DMS53 treated with DMSO at 0.1 percent for 48 hours (cell line): ENCODE results near the gene IFITM10.

Experiments
- DNase-seq: peaks from one replicate; lab custom pipeline; 2025; ENCODE audit not compliant: unreplicated experiment; lab: John Stamatoyannopoulos, UW

The IFITM10 gene

GRCh38 chr11:1750481-1750839 lies at the start of gene IFITM10:
IFITM10 (minus strand) TSS chr11:1750595; CDS start chr11:1750442, 153 bp downstream.
- DNase-seq, result no peak

DNA sequence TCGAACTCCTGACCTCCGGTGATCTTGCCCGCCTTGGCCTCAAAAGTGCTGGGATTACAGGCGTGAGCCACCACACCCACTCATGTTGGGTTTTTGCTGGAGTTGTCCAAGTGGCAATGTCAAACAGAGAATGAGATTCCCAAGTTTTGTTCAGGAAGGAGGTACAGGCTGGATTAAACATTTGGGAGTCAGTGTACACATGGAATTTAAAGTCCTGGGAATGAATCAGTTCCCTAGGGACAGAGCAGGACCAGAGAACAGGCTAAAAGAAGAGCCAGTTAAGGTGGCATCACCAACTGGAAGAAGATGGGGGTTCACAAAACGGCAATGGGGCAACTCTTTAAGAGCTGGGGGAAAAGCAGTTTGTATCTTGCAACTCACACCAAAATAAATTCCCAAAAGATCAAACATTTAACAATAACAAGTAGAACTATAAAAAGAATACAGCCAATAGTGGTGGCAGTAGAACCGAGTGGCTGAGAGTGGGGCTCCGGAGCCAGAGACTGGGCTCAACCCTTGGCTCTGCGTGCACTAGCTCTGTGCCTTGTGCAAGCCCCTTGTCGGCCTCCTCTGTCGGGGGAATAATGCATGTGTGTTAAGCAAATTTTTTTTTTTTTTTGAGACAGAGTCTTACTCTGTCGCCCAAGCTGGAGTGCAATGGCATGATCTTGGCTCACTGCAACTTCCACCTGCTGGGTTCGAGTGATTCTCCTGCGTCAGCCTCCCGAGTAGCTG lies 47.2 kb upstream of the IFITM10 start:
- DNase-seq, result no peak

- no peak for DNase-seq
Measured at GRCh38 chr11:1796413-1797011, 46.1 kb upstream of the IFITM10 start.

DNA sequence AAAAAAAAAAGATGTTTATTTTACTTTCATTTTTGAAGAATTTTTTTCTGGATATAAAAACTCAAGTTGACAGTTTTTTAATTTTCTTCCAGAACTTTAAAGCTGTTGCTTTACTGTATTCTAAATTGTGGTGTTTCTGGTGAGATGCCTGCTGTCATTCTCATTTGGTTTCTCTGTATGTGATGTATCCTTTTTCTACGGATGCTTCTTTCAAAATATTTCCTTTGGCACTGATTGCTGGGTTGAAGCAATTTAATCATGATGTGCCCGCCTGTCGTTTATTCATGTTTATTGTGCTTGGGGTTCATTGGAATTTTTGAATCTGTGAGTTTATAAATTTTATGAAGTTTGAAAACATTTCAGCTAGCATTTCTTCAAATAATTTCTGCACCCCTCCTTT lies 42.7 kb upstream of the IFITM10 start:
- DNase-seq, result no peak

DNA sequence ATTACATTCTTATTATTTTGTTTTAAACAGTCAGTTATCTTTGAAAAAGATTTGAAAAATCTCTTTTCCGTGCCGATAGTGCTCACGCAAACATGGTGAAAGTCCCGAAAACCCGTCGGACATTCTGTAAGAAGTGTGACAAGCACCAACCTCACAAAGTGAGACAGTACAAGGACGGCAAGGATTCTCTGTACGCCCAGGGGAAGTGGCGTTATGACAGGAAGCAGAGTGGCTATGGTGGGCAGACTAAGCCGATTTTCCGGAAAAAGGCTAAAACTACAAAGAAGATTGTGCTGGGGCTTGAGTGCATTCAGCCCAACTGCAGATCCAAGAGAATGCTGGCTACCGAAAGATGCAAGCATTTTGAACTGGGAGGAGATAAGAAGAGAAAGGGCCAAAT lies 42.1 kb upstream of the IFITM10 start:
- DNase-seq, result no peak

DNA sequence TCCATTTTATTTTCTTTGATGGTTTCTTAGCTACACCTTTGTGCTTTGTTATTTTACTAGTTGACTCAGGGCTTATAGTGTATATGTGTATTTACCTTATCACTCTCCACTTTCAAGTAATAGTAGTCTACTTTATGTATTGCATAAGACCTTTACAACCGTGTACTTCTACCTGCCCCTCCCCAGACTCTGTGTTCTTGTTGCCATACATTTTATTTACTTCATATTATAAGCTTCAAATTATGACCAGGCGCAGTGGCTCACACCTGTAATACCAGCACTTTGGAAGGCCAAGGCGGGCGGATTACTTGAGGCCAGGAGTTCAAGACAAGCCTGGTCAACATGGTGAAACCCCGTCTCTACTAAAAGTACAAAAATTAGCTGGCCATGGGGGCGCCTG lies 41.5 kb upstream of the IFITM10 start:
- no peak for DNase-seq

- no peak for DNase-seq
Measured at GRCh38 chr11:1786466-1786865, 36.1 kb upstream of the IFITM10 start.

DNA sequence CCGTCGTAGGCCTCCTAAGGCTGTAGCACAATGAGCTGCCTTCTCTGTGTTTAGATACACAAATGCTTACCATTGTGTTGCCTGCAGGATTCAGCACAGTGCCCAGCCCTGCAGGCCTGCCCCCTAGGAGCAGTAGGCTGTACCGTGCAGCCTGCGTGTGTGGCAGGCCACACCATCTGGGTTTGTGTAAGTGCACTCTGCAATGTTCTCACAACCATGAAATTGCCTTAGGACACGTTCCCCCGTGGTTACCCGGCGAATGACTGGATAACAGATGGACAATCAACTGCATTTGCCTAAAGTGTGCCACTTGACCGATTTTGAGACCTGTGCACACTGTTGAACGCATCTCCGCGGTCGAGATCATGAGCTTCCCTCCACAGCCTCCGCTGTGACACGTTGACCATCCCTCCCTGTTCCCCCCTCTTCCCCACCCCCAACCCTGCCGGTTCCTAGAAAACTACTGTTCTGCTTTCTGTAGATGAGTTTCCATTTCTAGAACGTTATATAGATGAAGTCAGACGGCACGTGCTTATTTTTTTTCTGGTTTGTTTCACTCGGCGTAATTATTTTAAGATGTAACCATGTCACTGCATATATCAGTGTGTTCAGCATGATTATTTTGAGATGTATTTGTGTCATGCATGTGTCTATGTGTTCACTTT lies 35.5 kb upstream of the IFITM10 start:
- no peak for DNase-seq

DNA sequence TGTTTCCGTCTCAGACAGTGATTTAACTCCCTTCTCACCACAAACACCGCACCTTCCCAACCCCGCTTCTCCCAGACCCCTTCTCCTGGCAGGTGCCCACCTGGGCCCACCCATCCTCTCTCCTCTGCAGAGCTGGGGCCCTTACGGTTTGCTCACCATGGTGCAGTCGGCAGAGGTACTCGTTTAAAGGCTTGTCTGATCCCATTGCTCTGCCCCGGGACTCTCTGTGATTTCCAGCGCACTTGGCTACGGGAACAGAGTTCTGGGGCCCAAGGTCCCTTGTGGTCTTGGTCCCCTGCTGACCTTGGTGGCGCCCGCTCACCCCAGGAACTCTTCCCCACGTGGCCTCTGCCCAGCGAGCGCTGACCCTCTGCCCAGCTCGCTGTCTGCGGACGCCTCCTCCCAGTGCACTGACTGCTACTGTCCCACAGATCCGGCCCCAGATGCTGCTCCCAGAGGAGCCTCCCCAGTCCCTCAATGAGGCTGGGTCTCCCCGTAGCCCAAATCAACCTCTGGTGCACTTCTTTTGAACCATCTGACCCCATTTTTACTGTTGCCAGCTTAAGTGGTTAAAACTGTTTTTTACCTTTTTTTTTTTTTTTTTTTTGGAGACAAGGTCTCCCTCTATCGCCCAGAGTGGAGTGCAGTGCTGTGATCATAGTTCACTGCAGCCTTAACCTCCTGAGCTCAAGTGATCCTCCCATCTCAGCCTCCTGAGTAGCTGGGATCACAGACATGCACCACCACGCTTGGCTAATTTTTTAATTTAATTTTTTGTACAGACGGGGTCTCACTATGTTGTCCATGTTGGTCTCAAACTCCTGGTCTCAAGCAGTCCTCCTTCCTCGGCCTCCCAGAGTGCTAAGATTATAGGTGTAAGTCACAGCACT lies 34.6 kb upstream of the IFITM10 start:
- DNase-seq, result no peak

DNA sequence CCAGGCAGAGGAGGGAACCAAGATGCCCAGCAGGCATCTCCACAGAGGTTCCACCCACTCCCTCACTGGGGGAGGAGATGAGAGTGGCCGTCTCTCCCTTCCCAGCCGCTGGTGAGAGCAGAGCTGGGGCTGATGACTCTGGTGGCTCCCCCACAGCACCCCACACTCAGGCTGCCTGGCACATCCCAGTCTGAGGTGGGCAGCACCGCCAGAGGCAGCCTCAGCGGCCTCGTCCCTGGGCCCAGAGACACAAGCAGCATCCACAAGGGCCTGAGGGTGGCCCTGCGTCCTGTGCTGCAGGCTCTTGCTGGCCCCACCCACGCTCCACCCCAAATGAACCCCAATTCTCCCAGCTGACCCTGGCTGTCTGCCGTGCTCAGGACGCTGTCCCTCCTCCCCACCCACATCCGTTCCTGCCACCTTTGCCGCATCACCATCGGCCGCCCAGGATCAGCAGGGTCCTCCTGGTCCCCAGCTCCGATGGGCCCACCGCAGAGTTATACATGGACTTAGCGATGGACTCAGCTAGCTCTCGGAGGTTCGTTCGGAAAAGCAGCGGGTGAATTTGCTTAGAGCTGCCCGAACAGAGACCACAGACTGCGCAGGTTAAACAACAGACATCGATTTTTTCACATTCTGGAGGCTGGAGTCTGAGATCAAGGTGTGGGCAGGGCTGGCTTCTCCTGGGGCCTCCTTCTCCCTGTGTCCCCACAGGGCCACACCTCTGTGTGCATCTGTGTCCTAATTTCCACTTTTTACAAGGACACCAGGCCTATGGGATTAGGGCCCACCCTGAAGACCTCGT lies 33.5 kb upstream of the IFITM10 start:
- no peak for DNase-seq

DNA sequence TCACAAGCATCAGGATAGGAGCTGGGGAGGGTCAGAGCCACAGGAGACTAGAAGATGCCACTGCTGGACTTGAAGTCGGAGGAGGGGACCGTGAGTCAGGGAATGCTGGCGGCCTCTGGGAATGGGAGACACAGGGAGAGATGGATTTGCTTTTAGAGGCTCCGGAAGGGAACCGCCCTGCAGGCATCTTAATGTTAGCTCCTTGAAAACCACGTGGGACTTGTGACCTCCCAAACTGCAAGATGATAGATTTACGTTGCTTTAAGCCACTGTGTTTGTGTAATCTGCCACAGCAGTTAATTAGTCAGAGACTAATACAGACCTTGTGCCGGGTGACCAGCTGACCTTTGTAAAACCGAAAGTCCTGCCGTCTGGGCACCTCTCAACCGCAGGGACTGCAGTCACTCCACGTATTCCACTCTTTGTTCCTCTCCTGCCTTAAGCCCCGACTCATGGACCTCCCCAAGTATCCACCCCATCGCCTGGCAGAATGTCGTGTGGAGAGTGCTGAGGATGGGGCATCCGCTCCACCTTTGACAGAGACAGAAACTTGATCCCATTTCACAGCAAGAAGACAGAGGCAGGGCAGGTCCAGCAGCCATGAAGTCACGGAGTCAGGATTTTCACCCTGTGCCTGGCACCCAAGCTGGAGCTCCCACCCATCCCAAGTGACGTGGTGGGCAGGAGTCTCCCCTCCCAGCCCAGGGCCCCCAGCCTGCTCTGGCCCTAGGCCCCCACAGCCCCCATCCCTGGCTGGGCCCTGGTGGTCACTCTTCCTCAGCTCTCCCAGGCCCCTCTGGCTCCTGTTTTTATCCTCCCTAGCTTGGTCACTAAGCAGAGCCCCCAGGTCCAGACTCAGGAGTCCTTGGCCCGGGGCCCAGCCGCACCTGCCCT lies 32.7 kb upstream of the IFITM10 start:
- no peak for DNase-seq

DNA sequence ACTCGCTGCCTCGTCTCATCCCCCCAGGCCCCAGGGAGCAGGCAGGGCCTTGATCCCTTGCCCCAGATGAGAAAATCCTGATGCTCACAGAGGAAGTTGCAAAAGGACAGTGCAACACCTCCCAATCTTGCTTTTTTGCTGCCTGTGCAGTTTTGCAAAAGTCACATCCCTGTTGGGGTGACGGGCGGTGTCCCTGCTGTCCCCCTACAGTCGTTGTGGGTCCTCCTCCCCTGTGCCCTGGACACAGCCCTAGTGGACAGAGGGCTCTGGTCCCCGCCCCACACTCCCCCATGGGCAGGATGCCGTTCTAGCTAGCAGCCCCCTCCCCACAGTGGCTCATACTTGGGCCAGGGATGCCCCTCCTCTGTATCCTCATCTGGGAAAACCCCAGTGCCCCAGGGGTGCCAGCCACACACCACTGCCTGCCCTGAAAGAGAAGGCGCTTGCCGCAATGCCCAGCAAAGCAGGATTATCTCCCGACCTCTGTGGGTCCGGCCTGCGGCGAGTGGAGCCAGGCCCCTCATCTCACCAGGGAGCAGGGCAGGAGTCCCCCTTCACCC lies 31.7 kb upstream of the IFITM10 start:
- DNase-seq, result no peak

GRCh38 chr11:1781593-1781975 lies 31.2 kb upstream of the IFITM10 start:
- DNase-seq, result no peak

DNA sequence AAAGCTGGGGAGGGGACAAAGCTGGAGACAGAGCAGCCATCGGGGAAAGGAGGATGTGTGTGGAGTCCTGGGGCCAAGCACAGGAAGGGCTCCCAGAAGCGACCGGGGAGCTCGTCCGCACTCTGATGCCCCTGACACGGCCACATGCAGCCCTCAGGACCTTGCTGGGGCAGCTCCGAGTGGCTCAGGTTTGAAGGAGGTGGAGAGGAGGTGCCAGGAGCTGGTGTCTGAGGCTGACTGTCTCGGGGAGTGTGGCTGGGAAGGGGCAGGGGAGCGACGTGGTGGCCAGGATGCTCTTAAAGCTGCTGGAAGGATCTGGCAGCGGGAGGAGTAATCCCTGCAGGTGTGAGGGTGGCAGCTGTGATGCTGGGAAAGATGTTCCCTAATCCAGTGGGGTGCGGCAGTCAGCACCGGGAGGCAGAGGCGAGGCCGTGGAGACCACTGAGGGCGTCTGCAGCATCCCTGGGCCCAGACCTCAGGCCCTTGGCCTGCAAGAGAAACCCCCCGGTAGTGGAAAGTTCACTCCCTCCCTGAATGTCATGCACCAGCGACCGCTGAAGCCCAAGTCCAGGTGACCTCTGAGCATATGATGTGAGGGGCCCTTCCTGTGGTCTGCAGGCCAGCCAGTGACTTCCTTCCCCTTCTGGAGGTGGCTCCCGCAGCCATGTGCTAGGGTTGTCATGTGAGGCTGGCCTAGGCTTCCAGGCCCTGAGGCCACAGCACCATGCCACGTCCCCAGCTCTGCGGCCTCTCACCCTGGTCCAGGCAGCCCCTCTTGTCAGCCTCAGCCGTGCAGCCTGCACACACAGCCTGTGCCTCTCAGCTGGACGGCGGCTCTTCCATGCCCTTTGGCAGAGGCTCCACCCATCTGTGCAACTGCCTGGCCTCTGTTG lies 30.6 kb upstream of the IFITM10 start:
- no peak for DNase-seq

DNA sequence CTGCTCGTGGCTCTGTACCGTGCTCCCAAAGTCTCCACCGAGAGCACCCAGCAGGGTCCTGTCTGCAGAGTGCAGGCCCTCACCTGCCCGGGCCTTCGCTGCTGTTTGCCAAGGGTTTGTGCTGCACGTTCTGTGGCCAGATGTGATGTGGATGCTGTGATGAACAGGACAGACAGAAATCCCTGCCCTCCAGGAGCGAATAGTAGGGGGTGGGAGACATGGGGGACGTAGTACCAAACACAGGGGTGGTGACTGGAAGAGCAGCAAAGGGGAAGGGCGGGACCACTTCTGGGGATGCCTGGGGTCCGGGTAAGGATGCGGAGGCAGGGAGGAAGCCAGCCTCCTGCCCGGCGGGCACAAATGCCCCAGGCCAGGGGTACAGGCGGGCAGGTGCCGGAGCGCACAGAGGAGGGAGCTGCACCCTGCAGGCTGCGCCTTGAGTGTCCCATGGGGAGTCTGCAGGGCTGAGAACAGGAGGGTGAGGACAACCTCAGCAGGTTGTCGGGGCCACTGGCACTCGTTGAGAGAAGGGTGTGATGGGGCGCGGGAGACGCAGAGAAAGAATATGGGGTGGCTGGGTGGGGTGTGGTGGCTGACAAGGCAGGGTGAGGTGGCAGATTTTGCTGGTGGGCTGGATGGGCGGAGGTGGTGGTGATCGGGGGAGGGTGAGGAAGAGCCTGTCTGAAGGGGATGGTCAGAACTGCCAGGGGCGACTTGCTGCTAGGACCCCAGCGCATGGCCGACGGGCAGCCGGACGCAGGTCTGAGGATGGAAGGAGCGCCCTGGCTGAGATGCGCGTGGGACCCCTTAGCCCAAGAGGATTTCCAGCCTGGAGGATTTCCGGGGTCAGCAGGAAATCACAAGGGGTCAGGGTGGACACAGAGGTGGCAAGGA lies 29.7 kb upstream of the IFITM10 start:
- no peak for DNase-seq

- DNase-seq, result no peak
Measured at GRCh38 chr11:1779034-1779805, 28.8 kb upstream of the IFITM10 start.
